ENCODE results near the gene ABCA7.

- TF ChIP-seq CTCF (IDR thresholded peaks at IDR 0.05) (no peak), POLR2A (IDR thresholded peaks at IDR 0.05) (no peak)
Measured at GRCh38 chr19:1086613-1087012, 46.7 kb downstream of the ABCA7 start.

Measured in right lobe of liver (tissue), 4 donors.